Cardiac muscle cell (in vitro differentiated cells and primary cell): ENCODE results near the gene FAM83G. TPM values are rescaled to one million over a fixed set of nuclear protein-coding genes. Genes with fewer than 3 reads are reported as not detected.

Source experiments
- DNase-seq, 2 donors: peaks; one replicate each; pipeline versions ENCODE4 v3.0.0 to v3.0.0-alpha.2; 2010 to 2017; ENCODE audit warnings: low read depth in 1 of 2, low spot score in 1 of 2
- H3K27ac ChIP-seq: fragments of 200-600 bp; sonication (generic); 2 replicates; pipeline ENCODE4 v1.5.1; 2016
- H3K27me3 ChIP-seq: fragments of 200-600 bp; sonication (generic); 2 replicates; pipeline ENCODE4 v1.6.0; 2016; ENCODE audit warnings: control low read depth
- H3K36me3 ChIP-seq: fragments of 200-600 bp; sonication (generic); 2 replicates; pipeline ENCODE4 v1.5.1; 2016; ENCODE audit warnings: control low read depth
- H3K4me1 ChIP-seq: fragments of 200-600 bp; sonication (generic); 2 replicates; pipeline ENCODE4 v1.8.1; 2017; ENCODE audit warnings: low read depth, mild to moderate bottlenecking, mixed run types
- H3K4me3 ChIP-seq: fragments of 200-600 bp; sonication (generic); 2 replicates; pipeline ENCODE4 v1.5.1; 2016; ENCODE audit warnings: mild to moderate bottlenecking
- H3K9me3 ChIP-seq: fragments of 200-600 bp; sonication (generic); 2 replicates; pipeline ENCODE4 v1.5.1; 2017; ENCODE audit warnings: low read depth, mild to moderate bottlenecking, control low read depth
- polyA plus RNA-seq: library from polyadenylated mRNA; unstranded; fragments of >200 nt; fragmentation: Nextera tagmentation; extraction: Ambion mirVana; gene quantifications from 2 replicates; pipeline ENCODE4 v1.2.1, GENCODE V29; 2016
- total RNA-seq: library from RNA; depleted of rRNA; stranded (reverse); fragments of >200 nt; gene quantifications from 2 replicates; pipeline ENCODE4 v1.2.3, GENCODE V29; 2016
- TF ChIP-seq, protein P1 (sequence below): IDR thresholded peaks from 2 replicates; pipeline ENCODE4 v1.5.1; 2012; ENCODE audit warnings: low read depth, mild to moderate bottlenecking, low read length

The FAM83G gene
- total and polyA plus RNA-seq, 2 experiments from 2014 or later, result 0.83 to 8.0 TPM

DNA sequence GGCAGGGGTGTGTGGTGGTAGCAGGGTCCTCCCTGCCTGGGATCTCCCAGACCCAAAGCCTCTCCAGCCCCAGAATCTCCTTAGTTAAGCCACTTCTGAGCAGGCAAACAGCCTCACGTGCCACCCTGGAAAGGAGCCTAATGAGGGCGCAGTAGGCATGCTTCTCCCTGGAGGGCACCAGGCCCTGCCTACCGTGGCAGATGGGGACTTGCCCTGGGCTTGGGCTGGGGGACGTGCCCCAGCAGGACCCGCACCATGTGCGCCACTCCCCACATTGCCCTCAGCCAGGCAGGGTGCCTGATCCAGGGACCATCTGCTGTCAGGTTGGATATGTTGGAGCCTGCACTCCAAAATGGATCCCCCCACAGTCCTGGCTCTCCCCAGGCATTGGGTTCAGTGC is 14.2 kb downstream of the FAM83G start:
- TF ChIP-seq, protein P1, sequence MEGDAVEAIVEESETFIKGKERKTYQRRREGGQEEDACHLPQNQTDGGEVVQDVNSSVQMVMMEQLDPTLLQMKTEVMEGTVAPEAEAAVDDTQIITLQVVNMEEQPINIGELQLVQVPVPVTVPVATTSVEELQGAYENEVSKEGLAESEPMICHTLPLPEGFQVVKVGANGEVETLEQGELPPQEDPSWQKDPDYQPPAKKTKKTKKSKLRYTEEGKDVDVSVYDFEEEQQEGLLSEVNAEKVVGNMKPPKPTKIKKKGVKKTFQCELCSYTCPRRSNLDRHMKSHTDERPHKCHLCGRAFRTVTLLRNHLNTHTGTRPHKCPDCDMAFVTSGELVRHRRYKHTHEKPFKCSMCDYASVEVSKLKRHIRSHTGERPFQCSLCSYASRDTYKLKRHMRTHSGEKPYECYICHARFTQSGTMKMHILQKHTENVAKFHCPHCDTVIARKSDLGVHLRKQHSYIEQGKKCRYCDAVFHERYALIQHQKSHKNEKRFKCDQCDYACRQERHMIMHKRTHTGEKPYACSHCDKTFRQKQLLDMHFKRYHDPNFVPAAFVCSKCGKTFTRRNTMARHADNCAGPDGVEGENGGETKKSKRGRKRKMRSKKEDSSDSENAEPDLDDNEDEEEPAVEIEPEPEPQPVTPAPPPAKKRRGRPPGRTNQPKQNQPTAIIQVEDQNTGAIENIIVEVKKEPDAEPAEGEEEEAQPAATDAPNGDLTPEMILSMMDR, result no peak
- no peak overlapping the region for H3K4me3 ChIP-seq
- no peaks in the 10 kb centered on the region for H3K36me3 ChIP-seq
- H3K27ac ChIP-seq, result no peak overlapping the region
- no peak for DNase-seq
- peaks cover 8% of the 10 kb centered on the region for H3K4me1 ChIP-seq
- H3K27me3 ChIP-seq, result no peaks in the 10 kb centered on the region
- no peaks in the 10 kb centered on the region for H3K9me3 ChIP-seq

DNA sequence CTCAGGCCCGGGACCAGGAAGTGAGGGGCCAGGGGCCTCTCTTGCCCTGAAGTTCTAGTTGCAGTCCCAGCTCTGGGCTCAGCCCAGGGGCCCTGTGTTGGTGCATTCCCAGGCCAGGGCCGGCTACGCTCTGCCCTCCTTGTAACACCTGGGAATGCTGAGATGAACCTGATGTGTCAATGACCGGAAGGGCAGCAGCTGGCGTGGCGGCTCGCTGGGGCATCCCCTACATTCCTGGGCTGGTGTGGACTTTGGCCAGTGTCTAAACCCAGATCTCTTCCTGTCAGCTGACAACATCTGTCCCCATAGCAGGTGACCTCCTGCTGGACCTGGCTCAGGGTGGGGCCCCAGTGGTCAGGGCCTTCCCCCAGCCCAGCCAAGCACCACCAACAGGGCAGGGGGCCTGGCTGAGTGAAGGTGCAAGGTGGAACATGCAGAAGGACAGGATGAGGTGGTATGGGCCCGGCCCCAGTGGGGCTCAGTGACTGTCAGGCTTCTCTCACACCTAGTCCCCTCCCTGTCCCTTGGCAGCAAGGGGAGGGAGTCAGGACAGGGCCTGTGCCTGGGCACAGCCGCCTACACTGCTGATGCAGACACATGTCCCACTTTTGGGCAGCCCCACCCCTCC is 15.9 kb downstream of the FAM83G start:
- no peak for DNase-seq
- Histone ChIP-seq H3K9me3 (no peaks in the 10 kb centered on the region), H3K4me3 (no peak overlapping the region), H3K4me1 (peaks cover 5% of the 10 kb centered on the region), H3K36me3 (no peaks in the 10 kb centered on the region), H3K27ac (no peak overlapping the region), H3K27me3 (no peaks in the 10 kb centered on the region)
- TF ChIP-seq, protein P1, result no peak

DNA sequence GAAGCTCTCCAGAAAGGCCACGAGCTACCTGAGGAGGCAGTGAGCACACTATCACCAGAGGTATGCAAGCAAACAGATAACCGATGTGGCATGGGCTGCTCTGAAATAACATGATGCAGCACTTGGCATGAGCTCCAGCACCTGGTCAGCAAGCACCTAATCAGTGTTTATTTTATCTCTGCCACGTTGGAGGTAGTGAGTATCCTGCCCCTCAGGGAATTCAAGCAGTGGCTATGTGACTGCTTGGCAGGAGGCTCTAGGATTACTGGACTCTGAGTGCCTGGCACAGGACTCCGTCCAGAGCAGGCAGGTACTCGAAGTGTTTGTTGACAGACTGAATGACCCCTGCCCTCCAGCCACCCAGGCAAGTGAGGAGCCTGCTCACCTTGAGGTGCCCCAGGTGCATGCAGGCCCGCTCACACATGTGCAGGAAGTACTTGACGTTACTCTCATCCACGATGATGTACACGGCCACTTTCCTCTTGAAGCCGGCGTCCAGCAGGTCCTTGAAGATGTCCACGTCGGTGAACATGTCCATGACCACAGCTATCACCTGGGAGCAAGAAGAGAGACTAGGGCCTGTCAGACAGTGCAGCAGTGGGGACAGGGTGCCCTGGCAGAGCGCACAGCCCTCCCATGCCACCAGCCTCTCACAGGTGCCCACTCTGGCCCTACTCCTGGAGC is 16.6 kb downstream of the FAM83G start:
- no peaks in the 10 kb centered on the region for H3K27me3 ChIP-seq
- H3K4me3 ChIP-seq, result no peak overlapping the region
- no peak for DNase-seq
- TF ChIP-seq, protein P1, result no peak
- H3K36me3 ChIP-seq, result no peaks in the 10 kb centered on the region
- peaks cover 5% of the 10 kb centered on the region for H3K4me1 ChIP-seq
- no peaks in the 10 kb centered on the region for H3K9me3 ChIP-seq
- H3K27ac ChIP-seq, result no peak overlapping the region

DNA sequence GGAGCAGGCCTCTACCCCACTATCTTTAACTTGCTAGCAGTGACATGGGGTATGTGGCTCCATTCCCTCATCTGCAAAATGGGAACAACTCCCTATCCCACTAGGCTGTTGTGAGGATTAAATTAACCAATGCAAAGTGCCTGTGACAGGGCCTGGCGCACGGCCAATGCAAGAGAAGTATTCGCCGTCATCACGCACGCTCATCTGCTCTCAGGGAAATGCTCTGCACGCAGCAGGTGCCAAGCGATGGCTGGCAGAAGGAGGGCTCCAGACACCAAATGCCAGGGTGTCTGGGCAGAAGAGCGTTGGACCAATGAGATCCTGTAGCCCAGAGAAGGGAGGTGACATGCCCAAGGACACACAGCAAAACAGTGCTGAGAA is 17.3 kb downstream of the FAM83G start:
- Histone ChIP-seq H3K4me1 (peaks cover 5% of the 10 kb centered on the region), H3K27me3 (no peaks in the 10 kb centered on the region), H3K4me3 (no peak overlapping the region), H3K9me3 (no peaks in the 10 kb centered on the region), H3K36me3 (no peaks in the 10 kb centered on the region), H3K27ac (no peak overlapping the region)
- TF ChIP-seq, protein P1, result no peak
- DNase-seq, result no peak

DNA sequence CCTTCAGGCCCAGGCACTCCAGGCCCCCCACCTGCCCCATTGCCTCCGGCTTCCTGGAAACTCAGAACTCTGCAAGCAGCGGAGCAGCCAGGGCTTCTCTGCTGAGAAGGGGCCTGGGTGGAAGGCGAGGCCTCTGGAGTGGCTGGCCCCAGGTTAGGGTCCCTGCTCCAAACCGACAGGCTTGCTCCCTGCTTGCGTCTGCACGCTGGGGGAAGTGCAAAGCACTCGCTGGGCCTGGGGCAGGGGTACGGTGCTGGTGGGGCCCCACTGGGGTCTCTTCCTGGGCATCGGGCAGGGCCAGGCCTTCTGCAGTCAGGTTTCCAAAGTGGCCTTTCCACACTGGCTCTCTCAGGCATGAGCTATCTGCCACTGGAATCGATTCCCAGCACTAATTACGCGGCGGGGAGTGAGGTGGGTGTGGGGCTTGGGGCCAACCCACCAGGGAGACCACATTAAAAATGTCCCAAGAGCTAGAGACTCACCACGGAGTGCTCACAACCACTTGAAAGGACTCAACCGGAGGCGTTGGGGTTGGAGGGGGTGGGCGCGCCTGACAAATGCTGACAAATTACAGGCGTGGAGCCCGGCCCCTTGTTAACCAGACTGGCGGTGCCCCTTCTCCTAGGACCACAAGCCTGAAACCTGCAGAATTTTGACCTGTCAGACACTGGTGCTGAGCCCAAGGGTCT is 17.9 kb downstream of the FAM83G start:
- no peak for DNase-seq
- no peaks in the 10 kb centered on the region for H3K9me3 ChIP-seq
- H3K36me3 ChIP-seq, result no peaks in the 10 kb centered on the region
- H3K27ac ChIP-seq, result peak overlapping the region; percentile 36
- no peak overlapping the region for H3K4me3 ChIP-seq
- H3K27me3 ChIP-seq, result no peaks in the 10 kb centered on the region
- TF ChIP-seq, protein P1, result no peak
- peaks cover 5% of the 10 kb centered on the region for H3K4me1 ChIP-seq
